ENCODE data around the gene CARMIL1.

Gene CARMIL1

GRCh38 chr6:25536781-25537180 is 257.6 kb downstream of the CARMIL1 start:
- Histone ChIP-seq H3K27me3 (ENCODE audit: control insufficient read depth, insufficient read depth, low read length, poor library complexity, severe bottlenecking) (no peaks in the 10 kb centered on the region), H3K27ac (ENCODE audit: insufficient read depth, low read depth, low read length, poor library complexity, severe bottlenecking) (no peak overlapping the region), H3K4me3 (ENCODE audit: insufficient read depth, low read depth, low read length) (no peak overlapping the region), H3K9me3 (ENCODE audit: control insufficient read depth, low read length) (no peaks in the 10 kb centered on the region), H3K4me1 (ENCODE audit: control insufficient read depth, insufficient read depth, low read length) (no peaks in the 10 kb centered on the region), H3K36me3 (ENCODE audit: control insufficient read depth, insufficient read depth, low read length) (no peaks in the 10 kb centered on the region)
- WGBS, 2 experiments, result 90 to 100% methylated on average over 1 to 3 of the region's 4 CpGs

- Histone ChIP-seq H3K9me3 (ENCODE audit: control insufficient read depth, low read length) (no peaks in the 10 kb centered on the region), H3K27me3 (ENCODE audit: control insufficient read depth, insufficient read depth, low read length, poor library complexity, severe bottlenecking) (no peaks in the 10 kb centered on the region), H3K27ac (ENCODE audit: insufficient read depth, low read depth, low read length, poor library complexity, severe bottlenecking) (no peak overlapping the region), H3K36me3 (ENCODE audit: control insufficient read depth, insufficient read depth, low read length) (no peaks in the 10 kb centered on the region), H3K4me3 (ENCODE audit: insufficient read depth, low read depth, low read length) (no peak overlapping the region), H3K4me1 (ENCODE audit: control insufficient read depth, insufficient read depth, low read length) (no peaks in the 10 kb centered on the region)
- 96% methylated on average over 8 of the region's 8 CpGs for WGBS, 2 experiments
Measured at GRCh38 chr6:25537349-25538018, 258.3 kb downstream of the CARMIL1 start.

GRCh38 chr6:25541228-25541627 is 262.1 kb downstream of the CARMIL1 start:
- Histone ChIP-seq H3K27ac (ENCODE audit: insufficient read depth, low read depth, low read length, poor library complexity, severe bottlenecking) (no peak overlapping the region), H3K27me3 (ENCODE audit: control insufficient read depth, insufficient read depth, low read length, poor library complexity, severe bottlenecking) (no peaks in the 10 kb centered on the region), H3K4me3 (ENCODE audit: insufficient read depth, low read depth, low read length) (no peak overlapping the region), H3K4me1 (ENCODE audit: control insufficient read depth, insufficient read depth, low read length) (no peaks in the 10 kb centered on the region), H3K36me3 (ENCODE audit: control insufficient read depth, insufficient read depth, low read length) (no peaks in the 10 kb centered on the region), H3K9me3 (ENCODE audit: control insufficient read depth, low read length) (no peaks in the 10 kb centered on the region)
- 100% methylated on average over 1 of the region's 1 CpG; no CpG with 5 or more reads in 1 of the 2 experiments for WGBS, 2 experiments

- Histone ChIP-seq H3K9me3 (ENCODE audit: control insufficient read depth, low read length) (no peaks in the 10 kb centered on the region), H3K4me3 (ENCODE audit: insufficient read depth, low read depth, low read length) (no peak overlapping the region), H3K27me3 (ENCODE audit: control insufficient read depth, insufficient read depth, low read length, poor library complexity, severe bottlenecking) (no peaks in the 10 kb centered on the region), H3K4me1 (ENCODE audit: control insufficient read depth, insufficient read depth, low read length) (no peaks in the 10 kb centered on the region), H3K27ac (ENCODE audit: insufficient read depth, low read depth, low read length, poor library complexity, severe bottlenecking) (no peak overlapping the region), H3K36me3 (ENCODE audit: control insufficient read depth, insufficient read depth, low read length) (no peaks in the 10 kb centered on the region)
- WGBS, 2 experiments, result 86 to 100% methylated on average over 1 of the region's 1 CpG
Measured at GRCh38 chr6:25542984-25543910, 264.1 kb downstream of the CARMIL1 start.

GRCh38 chr6:25544833-25545232 is 265.7 kb downstream of the CARMIL1 start:
- Histone ChIP-seq H3K9me3 (ENCODE audit: control insufficient read depth, low read length) (no peaks in the 10 kb centered on the region), H3K36me3 (ENCODE audit: control insufficient read depth, insufficient read depth, low read length) (no peaks in the 10 kb centered on the region), H3K4me3 (ENCODE audit: insufficient read depth, low read depth, low read length) (no peak overlapping the region), H3K27ac (ENCODE audit: insufficient read depth, low read depth, low read length, poor library complexity, severe bottlenecking) (no peak overlapping the region), H3K4me1 (ENCODE audit: control insufficient read depth, insufficient read depth, low read length) (no peaks in the 10 kb centered on the region), H3K27me3 (ENCODE audit: control insufficient read depth, insufficient read depth, low read length, poor library complexity, severe bottlenecking) (no peaks in the 10 kb centered on the region)

GRCh38 chr6:25547797-25548196 is 268.6 kb downstream of the CARMIL1 start:
- Histone ChIP-seq H3K27ac (ENCODE audit: insufficient read depth, low read depth, low read length, poor library complexity, severe bottlenecking) (no peak overlapping the region), H3K4me3 (ENCODE audit: insufficient read depth, low read depth, low read length) (no peak overlapping the region), H3K9me3 (ENCODE audit: control insufficient read depth, low read length) (no peaks in the 10 kb centered on the region), H3K4me1 (ENCODE audit: control insufficient read depth, insufficient read depth, low read length) (no peaks in the 10 kb centered on the region), H3K27me3 (ENCODE audit: control insufficient read depth, insufficient read depth, low read length, poor library complexity, severe bottlenecking) (no peaks in the 10 kb centered on the region), H3K36me3 (ENCODE audit: control insufficient read depth, insufficient read depth, low read length) (no peaks in the 10 kb centered on the region)
- WGBS, 2 experiments, result 69 to 71% methylated on average over 2 of the region's 2 CpGs

GRCh38 chr6:25548451-25548850 is 269.3 kb downstream of the CARMIL1 start:
- Histone ChIP-seq H3K9me3 (ENCODE audit: control insufficient read depth, low read length) (no peaks in the 10 kb centered on the region), H3K4me1 (ENCODE audit: control insufficient read depth, insufficient read depth, low read length) (no peaks in the 10 kb centered on the region), H3K4me3 (ENCODE audit: insufficient read depth, low read depth, low read length) (no peak overlapping the region), H3K27me3 (ENCODE audit: control insufficient read depth, insufficient read depth, low read length, poor library complexity, severe bottlenecking) (no peaks in the 10 kb centered on the region), H3K36me3 (ENCODE audit: control insufficient read depth, insufficient read depth, low read length) (no peaks in the 10 kb centered on the region), H3K27ac (ENCODE audit: insufficient read depth, low read depth, low read length, poor library complexity, severe bottlenecking) (no peak overlapping the region)
- 92% methylated on average over 2 of the region's 2 CpGs for WGBS, 2 experiments

- H3K9me3 ChIP-seq (ENCODE audit: control insufficient read depth, low read length), result no peaks in the 10 kb centered on the region
- no peaks in the 10 kb centered on the region for H3K4me1 ChIP-seq (ENCODE audit: control insufficient read depth, insufficient read depth, low read length)
- H3K4me3 ChIP-seq (ENCODE audit: insufficient read depth, low read depth, low read length), result no peak overlapping the region
- H3K27me3 ChIP-seq (ENCODE audit: control insufficient read depth, insufficient read depth, low read length, poor library complexity, severe bottlenecking), result no peaks in the 10 kb centered on the region
- H3K27ac ChIP-seq (ENCODE audit: insufficient read depth, low read depth, low read length, poor library complexity, severe bottlenecking), result no peak overlapping the region
- no peaks in the 10 kb centered on the region for H3K36me3 ChIP-seq (ENCODE audit: control insufficient read depth, insufficient read depth, low read length)
- WGBS, 2 experiments, result 93 to 96% methylated on average over 11 of the region's 11 CpGs
Measured at GRCh38 chr6:25550631-25551030, 271.5 kb downstream of the CARMIL1 start.

GRCh38 chr6:25553502-25553901 is 274.3 kb downstream of the CARMIL1 start:
- H3K27me3 ChIP-seq (ENCODE audit: control insufficient read depth, insufficient read depth, low read length, poor library complexity, severe bottlenecking), result no peaks in the 10 kb centered on the region
- no peaks in the 10 kb centered on the region for H3K4me1 ChIP-seq (ENCODE audit: control insufficient read depth, insufficient read depth, low read length)
- no peaks in the 10 kb centered on the region for H3K36me3 ChIP-seq (ENCODE audit: control insufficient read depth, insufficient read depth, low read length)
- H3K9me3 ChIP-seq (ENCODE audit: control insufficient read depth, low read length), result no peaks in the 10 kb centered on the region
- 76 to 100% methylated on average over 1 to 3 of the region's 3 CpGs for whole genome bisulfite sequencing, 2 experiments
- no peak overlapping the region for H3K4me3 ChIP-seq (ENCODE audit: insufficient read depth, low read depth, low read length)
- no peak overlapping the region for H3K27ac ChIP-seq (ENCODE audit: insufficient read depth, low read depth, low read length, poor library complexity, severe bottlenecking)

- Histone ChIP-seq H3K4me1 (ENCODE audit: control insufficient read depth, insufficient read depth, low read length) (no peaks in the 10 kb centered on the region), H3K9me3 (ENCODE audit: control insufficient read depth, low read length) (no peaks in the 10 kb centered on the region), H3K4me3 (ENCODE audit: insufficient read depth, low read depth, low read length) (no peak overlapping the region), H3K27ac (ENCODE audit: insufficient read depth, low read depth, low read length, poor library complexity, severe bottlenecking) (no peak overlapping the region), H3K36me3 (ENCODE audit: control insufficient read depth, insufficient read depth, low read length) (no peaks in the 10 kb centered on the region), H3K27me3 (ENCODE audit: control insufficient read depth, insufficient read depth, low read length, poor library complexity, severe bottlenecking) (no peaks in the 10 kb centered on the region)
- whole genome bisulfite sequencing, 2 experiments, result 83 to 95% methylated on average over 2 of the region's 2 CpGs
Measured at GRCh38 chr6:25555188-25555587, 276.0 kb downstream of the CARMIL1 start.

Measured in ectodermal cell (in vitro differentiated cells).